ENCODE results near the gene MGAT5.
A peak's percentile ranks its signal among the peaks of the same experiment; 100 is the strongest.

The MGAT5 gene

GRCh38 chr2:134401081-134401497, 147.2 kb downstream of the MGAT5 start:
- DNase-seq (ENCODE audit: low read depth), result no peak

DNA sequence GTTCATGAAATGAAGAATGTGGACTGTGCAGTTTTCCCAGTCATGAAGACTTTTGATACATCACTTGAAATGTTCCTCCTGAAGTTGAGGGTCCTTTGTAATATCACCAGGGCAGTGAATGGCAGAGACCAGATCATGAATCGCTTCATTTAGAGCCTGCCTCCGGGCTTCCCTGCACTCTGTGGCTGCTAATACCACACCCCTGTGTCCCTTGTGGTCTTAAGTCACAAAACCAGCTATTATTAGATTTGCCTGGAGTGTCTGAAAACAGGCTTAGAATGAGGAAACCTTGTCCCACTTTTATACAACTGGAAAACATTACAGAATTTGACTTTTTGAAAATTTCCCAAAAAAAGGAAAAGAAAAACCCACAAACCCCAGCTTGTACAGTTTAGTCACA, 147.9 kb downstream of the MGAT5 start:
- DNase-seq (ENCODE audit: low read depth), result no peak

DNA sequence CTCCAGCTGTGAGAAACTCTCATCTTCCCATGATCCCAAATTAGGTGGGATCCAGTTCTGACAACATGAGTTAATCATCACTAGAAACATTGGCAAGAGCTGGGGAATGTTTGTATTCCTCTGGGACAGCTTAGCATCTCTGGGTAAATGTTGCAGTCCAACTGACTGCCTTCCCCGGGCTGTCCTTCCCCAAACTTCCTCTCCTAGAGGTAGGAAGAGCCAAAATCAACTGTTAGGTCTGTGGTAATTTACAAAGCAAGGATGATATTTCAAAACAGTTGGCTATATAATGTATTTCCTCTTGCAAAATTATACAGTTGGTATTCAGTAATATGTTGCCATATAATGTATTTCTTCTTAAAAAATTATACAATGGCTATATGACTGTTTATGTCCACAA, 148.5 kb downstream of the MGAT5 start:
- DNase-seq (ENCODE audit: low read depth), result no peak

DNA sequence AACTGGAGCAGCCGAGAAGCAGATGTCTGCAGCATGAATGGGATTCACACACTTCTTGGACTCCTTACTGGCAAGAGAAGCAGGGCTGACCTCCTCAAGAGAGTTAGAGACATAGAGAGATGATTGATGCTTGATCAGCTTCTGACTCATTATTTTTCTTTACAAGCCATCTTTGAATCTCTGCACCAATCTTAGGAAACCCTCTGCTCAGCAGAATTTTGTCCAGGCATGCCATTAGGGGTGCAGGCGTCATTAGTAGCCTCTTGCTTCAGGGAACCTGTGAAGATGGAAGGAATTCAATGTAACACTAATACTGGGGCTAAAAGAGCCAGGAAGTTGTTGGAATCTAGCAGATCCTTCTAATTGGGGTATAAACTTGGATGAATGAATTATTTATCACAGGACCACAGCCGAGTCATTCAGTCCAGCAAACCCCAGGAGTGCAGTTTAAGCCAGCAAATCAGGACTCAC, 151.8 kb downstream of the MGAT5 start:
- DNase-seq (ENCODE audit: low read depth), result no peak

DNA sequence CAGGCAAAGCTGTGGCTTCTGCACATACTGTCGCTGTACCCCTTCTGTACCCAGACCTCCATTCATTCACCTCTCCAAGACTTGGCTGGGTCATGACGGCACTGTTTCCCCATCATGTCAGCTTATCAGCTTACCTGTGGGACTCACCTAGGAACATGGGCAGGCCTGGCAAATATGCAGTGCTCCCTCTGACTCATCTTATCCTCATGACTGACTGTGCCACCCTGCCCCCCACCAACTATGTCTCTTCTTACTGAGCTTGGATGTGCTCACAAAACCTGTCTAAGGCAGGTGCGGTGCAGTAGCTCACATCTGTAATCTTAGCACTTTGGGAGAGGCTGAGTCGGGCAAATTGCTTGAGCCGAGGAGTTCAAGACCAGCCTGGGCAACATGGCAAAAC, 152.4 kb downstream of the MGAT5 start:
- no peak for DNase-seq (ENCODE audit: low read depth)

- DNase-seq (ENCODE audit: low read depth), result no peak
Measured at GRCh38 chr2:134406736-134407135, 152.9 kb downstream of the MGAT5 start.

DNA sequence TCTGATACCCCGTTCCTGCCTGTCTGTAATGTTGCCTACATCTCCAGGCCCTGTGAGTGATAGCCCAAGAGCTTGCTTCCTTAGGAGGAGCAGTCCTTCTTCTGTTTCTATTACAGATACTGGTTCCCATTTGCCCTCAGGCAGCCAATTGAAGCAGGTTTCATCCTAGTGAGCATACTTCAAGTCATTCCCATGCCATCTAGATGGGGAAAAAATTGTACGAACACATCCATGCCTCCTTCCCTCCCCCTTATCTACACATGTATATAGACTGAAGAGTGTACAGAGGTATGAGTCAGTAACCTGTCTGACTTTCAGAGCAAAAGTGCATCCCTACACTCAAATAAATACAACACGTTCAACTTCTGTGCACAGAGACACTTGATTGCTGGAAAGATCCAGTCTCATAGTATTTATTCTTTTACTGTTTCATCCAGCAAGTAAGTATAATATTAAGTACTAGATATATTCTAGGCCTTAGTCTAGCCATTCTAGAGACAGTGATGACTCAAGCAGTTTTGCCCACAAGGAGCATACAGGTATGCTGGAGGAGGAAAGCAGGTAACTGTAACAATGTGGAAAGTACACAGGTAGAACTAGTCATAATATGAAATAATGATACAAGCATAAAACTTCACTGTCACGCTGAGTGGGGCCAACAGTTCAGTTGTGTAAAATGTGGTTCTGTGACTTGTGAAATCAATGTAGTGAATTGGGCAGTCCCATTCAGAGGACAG, 153.4 kb downstream of the MGAT5 start:
- no peak for DNase-seq (ENCODE audit: low read depth)

DNA sequence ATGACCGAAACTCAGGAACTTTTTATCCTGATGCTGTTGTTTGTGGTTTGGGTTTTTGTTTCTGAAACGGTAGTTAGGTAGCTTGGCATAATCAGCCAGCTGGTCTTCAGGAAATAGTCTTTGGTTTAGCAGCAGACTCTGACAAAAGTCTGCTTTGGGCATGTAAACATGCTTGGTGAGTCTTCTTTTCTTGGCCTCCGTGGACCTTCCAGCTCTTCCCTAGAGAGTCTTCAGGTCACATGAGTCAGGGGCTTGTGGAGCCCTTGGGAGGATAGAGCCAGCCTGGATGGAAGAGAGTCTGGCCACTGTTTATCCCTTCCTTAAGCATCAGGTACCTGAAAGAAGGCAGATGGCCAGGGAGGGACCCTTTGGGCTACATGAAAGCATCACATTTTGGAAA, 154.5 kb downstream of the MGAT5 start:
- no peak for DNase-seq (ENCODE audit: low read depth)

DNA sequence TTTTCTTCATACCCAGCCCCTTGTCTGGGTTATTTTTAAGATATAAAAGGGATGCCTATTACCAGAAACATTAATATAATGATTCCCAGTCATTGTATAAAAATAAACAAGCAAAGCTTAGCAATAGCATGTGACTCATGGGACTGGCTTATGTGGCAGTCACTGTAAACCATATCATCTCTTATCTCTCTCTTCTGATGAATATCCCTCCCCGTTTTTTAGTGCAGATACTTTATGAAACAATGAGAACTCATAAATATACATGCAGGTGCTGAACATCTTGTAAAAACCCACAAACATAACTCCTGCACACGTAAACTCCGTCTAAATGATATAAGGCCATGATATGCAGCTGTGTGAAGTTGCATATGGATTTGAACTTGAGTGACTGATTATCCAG, 154.9 kb downstream of the MGAT5 start:
- DNase-seq (ENCODE audit: low read depth), result no peak

- no peak for DNase-seq (ENCODE audit: low read depth)
Measured at GRCh38 chr2:134410006-134410405, 156.1 kb downstream of the MGAT5 start.

- no peak for DNase-seq (ENCODE audit: low read depth)
Measured at GRCh38 chr2:134410831-134411231, 157.0 kb downstream of the MGAT5 start.

DNA sequence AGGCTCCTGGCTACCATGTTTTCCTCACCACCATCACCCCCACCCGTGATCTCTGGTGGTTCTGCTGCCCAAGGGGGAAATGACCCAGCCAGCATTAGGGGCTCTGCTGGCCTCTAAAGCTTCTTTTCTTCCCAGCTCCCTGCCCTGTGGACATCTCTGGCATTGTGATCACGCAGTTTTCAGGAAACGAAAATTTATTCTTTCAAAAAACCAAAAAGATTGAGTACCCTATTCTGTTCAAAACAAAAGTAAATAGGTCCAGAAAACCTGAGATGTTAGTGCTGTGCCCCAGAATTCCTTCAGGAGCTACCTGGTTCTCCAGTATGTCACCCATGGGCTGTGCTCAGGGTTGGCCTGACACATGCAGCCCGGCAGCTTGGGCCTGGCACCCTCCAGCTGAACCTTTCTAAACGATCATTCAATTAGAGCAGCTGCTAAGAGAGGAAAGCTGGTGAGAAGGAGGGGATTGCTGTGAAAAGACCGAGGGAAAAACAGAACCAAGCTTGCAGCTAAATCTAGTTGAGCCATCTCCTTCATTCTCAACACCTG, 157.5 kb downstream of the MGAT5 start:
- no peak for DNase-seq (ENCODE audit: low read depth)

DNA sequence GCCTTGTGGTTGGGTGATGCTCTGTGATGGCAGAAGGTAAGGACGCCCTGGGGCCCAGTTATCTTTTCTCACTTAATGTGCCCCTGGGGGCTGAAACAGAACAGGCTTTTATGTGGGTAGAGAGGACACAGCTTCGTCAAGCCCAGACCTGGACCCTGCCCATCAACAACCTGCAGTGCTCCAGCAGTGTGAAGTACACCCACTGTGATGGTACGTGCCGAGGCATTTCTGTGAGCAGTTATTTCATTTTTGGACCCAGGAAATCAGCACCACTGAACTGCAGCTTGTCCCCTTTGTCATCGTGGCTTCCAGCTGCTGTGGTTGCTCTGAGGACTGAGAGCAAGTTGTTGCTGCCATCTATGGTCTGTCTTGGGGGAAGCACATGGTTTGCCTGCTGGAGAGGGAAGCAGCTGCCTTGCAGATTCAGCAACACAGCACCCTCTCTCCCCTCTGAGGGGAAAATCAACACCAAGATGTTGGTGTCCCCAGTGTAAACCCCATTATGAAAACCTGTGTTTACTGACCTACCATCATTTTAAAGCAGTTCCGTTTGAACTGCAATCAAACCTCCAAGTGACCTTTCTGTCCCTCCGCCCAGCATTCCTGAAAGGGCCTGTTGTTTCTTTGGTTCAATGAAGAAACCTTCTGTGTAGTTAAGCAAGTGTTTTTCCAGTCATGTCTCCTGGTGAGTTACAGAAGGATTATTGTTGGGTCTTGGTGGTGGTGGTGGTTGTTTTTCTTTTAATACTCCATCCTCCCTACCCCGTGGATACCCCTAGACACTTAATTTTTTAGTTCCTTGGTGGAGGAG, 158.2 kb downstream of the MGAT5 start:
- DNase-seq (ENCODE audit: low read depth), result peak; percentile 31

- DNase-seq (ENCODE audit: low read depth), result no peak
Measured at GRCh38 chr2:134412639-134412999, 158.7 kb downstream of the MGAT5 start.

- DNase-seq (ENCODE audit: low read depth), result no peak
Measured at GRCh38 chr2:134413430-134413829, 159.6 kb downstream of the MGAT5 start.

- no peak for DNase-seq (ENCODE audit: low read depth)
Measured at GRCh38 chr2:134413912-134414311, 160.0 kb downstream of the MGAT5 start.

DNA sequence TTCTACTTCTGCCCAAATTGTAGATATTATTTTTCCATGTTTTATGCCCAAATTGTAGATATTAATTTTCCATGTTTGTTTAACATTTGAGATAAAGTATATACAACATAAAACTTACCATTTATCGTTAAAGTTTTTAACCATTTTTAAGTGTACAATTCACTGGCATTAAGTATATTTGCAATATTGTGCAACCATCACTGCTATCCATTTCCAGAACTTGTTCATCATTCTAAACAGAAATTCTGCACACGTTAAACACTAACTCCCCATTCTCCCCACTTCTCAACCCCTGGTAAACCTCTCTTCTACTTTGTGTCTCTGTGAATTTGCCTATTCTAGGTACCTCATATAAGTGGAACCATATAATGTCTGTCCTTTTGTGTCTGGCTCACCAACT, 162.1 kb downstream of the MGAT5 start:
- DNase-seq (ENCODE audit: low read depth), result no peak

DNA sequence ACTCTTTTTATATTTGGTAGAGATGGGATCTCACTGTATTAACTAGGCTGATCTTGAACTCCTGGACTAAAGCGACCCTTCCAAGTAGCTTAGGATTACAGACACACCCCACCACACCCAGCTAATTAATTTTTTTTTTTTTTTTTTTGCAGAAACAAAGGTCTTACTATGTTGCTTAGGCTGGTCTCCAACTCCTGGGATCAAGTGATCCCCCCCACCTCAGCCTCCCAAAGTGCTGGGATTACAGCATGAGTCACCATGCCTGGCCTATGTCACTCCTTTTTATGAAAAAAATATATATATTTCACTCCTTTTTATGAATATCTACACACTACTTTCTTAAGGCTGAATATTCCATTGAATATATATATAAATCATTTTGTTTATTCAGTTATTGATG, 162.8 kb downstream of the MGAT5 start:
- no peak for DNase-seq (ENCODE audit: low read depth)

DNA sequence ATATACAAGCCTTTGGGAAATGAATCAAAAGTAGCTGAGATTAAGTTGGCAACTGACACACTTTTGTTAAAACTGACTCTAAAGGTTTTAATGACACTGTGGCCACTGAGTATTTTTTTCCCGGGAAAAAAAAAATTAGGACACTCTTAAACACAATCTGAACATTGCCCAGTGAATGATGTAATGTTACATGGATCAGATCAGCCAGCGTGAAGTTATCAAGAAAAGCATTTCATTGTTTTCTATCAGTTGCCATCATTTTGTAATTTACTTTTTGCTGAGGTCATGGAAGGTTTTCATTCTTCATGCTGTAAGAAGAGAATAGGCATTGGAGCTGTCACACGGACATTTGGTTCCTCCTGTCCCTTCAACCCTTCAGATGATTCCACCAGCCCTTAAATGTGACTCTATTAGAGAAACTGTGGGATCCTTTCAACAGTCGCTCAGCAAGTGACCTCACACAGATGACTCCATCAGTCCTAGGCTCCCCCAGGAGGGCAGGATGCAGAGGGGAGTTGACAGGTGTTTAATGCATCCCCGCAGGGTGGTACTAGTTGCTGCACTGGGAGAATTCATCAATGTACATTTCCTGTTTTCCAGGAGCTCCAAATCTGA, 164.2 kb downstream of the MGAT5 start:
- DNase-seq (ENCODE audit: low read depth), result no peak

DNA sequence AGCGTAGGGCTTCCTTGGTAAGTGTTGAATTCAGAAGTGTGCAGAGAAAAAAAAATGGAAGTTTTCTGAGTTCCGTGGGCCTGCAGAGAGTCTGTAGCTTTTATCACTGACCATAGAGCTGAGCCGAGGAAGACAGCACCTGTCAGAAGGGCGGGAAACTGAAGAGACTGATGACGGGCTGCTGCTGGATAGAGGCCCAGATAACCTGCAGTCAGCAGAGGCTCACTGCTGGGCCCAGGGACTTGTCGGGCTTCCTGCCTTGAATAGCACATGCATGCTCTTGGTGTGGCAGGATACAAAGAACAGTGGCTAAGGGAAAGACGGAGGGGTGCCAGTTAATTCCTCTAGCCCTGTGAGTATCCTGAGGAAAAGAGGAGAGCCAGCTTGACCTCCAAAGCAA, 166.4 kb downstream of the MGAT5 start:
- DNase-seq (ENCODE audit: low read depth), result no peak

DNA sequence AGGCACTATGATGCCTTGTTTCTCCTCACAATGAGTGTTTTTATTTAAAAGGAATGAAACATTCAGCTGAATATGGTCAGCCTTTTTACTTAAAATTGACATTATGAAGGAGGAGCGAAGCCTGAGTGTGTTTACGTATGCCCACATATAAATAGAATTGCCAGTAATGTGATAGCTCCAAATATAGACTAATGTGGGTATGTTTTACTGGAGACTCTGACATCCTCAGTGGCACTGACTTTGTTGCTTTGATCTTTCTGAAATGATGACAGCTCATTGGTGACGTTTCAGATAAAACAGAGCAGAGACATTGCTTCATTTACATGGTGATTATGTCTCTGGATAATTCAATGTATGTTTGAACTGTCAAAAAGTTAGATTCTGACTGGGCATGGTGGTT, 167.0 kb downstream of the MGAT5 start:
- no peak for DNase-seq (ENCODE audit: low read depth)

DNA sequence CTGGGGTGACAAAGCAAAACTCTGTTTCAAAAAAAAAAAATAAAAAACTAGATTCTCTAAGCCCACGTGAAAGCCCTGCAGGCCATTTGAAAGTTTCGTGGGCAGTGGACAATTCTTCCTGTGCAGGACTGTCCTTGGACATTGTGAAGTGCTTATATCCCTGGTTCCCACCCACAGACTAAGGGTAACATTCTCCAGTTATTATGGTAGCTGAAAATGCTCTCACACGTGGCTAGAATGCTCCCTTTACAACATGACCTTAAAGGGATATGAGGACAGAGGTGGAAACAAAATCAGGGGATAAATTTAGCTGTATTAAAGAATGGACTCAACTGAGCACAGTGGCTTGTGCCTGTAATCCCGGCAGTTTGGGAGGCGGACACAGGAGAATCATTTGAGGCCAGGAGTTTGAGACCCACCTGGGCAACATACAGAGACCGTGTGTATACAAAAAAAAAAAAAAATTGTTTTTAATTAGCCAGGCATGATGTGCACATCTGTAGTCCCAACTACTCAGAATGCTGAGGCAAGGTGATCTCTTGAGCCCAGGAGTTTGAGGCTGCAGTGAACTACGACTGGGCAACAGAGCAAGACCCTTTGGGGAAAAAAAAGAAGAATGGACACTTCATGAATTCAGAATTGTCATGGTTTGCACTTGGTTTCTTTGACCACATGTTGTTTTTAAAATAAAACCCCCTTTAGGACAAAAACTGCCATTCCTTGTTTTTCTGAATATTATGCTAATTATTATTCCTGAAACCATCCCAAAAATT, 167.9 kb downstream of the MGAT5 start:
- DNase-seq (ENCODE audit: low read depth), result no peak

Data from T-helper 22 cell (primary cell).